Progenitor cell of endocrine pancreas (in vitro differentiated cells): ENCODE data around the gene TMPO. TPM values are rescaled to one million over a fixed set of nuclear protein-coding genes. Genes with fewer than 3 reads are reported as not detected.
A peak's percentile ranks its signal among the peaks of the same experiment; 100 is the strongest.

Experiments used
- DNase-seq: peaks from one replicate; pipeline ENCODE4 v3.0.0; 2021; ENCODE audit warnings: low spot score; ENCODE audit not compliant: unreplicated experiment
- H3K27ac Mint-ChIP-seq: 2 replicates; pipeline ENCODE4 v1.8.0; 2021; ENCODE audit warnings: mild to moderate bottlenecking, moderate library complexity, mixed read lengths
- H3K27me3 Mint-ChIP-seq: 2 replicates; pipeline ENCODE4 v1.8.0; 2021; ENCODE audit warnings: mixed read lengths
- H3K36me3 Mint-ChIP-seq: 2 replicates; pipeline ENCODE4 v1.8.0; 2022; ENCODE audit warnings: mixed read lengths; ENCODE audit not compliant: insufficient read depth
- H3K4me1 Mint-ChIP-seq: 2 replicates; pipeline ENCODE4 v1.8.0; 2021; ENCODE audit warnings: low read depth, mixed read lengths
- H3K4me3 Mint-ChIP-seq: 2 replicates; pipeline ENCODE4 v1.8.0; 2021; ENCODE audit warnings: low read depth, mild to moderate bottlenecking, moderate library complexity, mixed read lengths
- H3K9me3 Mint-ChIP-seq: 2 replicates; pipeline ENCODE4 v1.8.0; 2021; ENCODE audit warnings: low read depth, mixed read lengths
- CTCF ChIP-seq: fragments of 200-600 bp; sonication (generic); IDR thresholded peaks from one replicate; pipeline ENCODE4 v1.5.0; 2021; ENCODE audit warnings: antibody characterized with exemption, mild to moderate bottlenecking; ENCODE audit not compliant: unreplicated experiment
- total RNA-seq: library from RNA; stranded (reverse); gene quantifications from 2 replicates; pipeline ENCODE4 v1.2.1, GENCODE V29; 2021

TMPO gene
- total RNA-seq, 1 donor from 2014 or later = 203 TPM

GRCh38 chr12:98580695-98581094, 65.3 kb downstream of the TMPO start:
- Mint-ChIP-seq H3K4me3 (no peak overlapping the region), H3K36me3 (no peaks in the 10 kb centered on the region), H3K4me1 (no peaks in the 10 kb centered on the region), H3K27me3 (no peaks in the 10 kb centered on the region), H3K27ac (no peak overlapping the region), H3K9me3 (peaks cover 3% of the 10 kb centered on the region)
- no peak for DNase-seq
- TF ChIP-seq CTCF = no peak

- no peak for TF ChIP-seq CTCF
- no peaks in the 10 kb centered on the region for H3K4me1 Mint-ChIP-seq
- no peak overlapping the region for H3K27ac Mint-ChIP-seq
- no peaks in the 10 kb centered on the region for H3K36me3 Mint-ChIP-seq
- no peaks in the 10 kb centered on the region for H3K27me3 Mint-ChIP-seq
- H3K9me3 Mint-ChIP-seq = peaks cover 3% of the 10 kb centered on the region
- DNase-seq = no peak
- no peak overlapping the region for H3K4me3 Mint-ChIP-seq
These were observed 65.7 kb downstream of the TMPO start for GRCh38 chr12:98581101-98581500.

- Mint-ChIP-seq H3K4me1 (no peaks in the 10 kb centered on the region), H3K9me3 (no peaks in the 10 kb centered on the region), H3K36me3 (no peaks in the 10 kb centered on the region), H3K27me3 (no peaks in the 10 kb centered on the region), H3K4me3 (no peak overlapping the region), H3K27ac (no peak overlapping the region)
- DNase-seq = no peak
- no peak for TF ChIP-seq CTCF
These were observed 66.7 kb downstream of the TMPO start for GRCh38 chr12:98582093-98582492.

GRCh38 chr12:98587084-98587483, 71.7 kb downstream of the TMPO start:
- Mint-ChIP-seq H3K4me1 (no peaks in the 10 kb centered on the region), H3K36me3 (no peaks in the 10 kb centered on the region), H3K27me3 (no peaks in the 10 kb centered on the region), H3K4me3 (no peak overlapping the region), H3K9me3 (no peaks in the 10 kb centered on the region), H3K27ac (peak overlapping the region; percentile 29)
- DNase-seq = no peak
- no peak for TF ChIP-seq CTCF

GRCh38 chr12:98591209-98591608, 75.8 kb downstream of the TMPO start:
- DNase-seq = no peak
- H3K4me3 Mint-ChIP-seq = no peak overlapping the region
- peaks cover 1% of the 10 kb centered on the region for H3K36me3 Mint-ChIP-seq
- no peaks in the 10 kb centered on the region for H3K9me3 Mint-ChIP-seq
- no peaks in the 10 kb centered on the region for H3K27me3 Mint-ChIP-seq
- peaks cover 16% of the 10 kb centered on the region for H3K4me1 Mint-ChIP-seq
- TF ChIP-seq CTCF = no peak
- peak overlapping the region; percentile 17 for H3K27ac Mint-ChIP-seq
